Ramos (cell line): ENCODE results near the gene ANK3.

Source experiments
- in situ Hi-C: fragments of 300-500 bp; cut with MboI; formaldehyde crosslinking; loops from one replicate; pipeline ENCODE4 v1.14.3; 2022; ENCODE audit warnings: low sequenced_read_pairs; ENCODE audit not compliant: unreplicated experiment

Gene ANK3

DNA sequence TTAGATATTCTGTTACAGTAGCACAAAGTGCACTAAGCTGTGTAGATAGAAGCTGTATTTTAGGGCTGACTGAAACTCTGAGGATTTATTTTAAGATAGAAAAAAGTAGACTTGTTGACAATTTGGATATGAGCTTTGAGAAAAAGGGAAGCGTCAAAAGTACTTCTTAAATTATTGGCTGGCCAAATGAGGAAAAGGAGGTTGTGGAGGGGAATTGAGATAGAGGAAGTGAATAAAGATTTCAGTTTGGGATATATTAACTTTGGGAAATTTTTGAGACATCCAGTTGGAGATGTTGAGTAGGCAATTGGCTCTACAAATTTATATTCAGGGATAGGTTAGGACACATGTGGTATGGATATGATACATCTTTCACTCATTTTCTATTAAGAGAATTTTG, 409.3 kb downstream of the ANK3 start:
- in situ Hi-C loops = no loop called here

DNA sequence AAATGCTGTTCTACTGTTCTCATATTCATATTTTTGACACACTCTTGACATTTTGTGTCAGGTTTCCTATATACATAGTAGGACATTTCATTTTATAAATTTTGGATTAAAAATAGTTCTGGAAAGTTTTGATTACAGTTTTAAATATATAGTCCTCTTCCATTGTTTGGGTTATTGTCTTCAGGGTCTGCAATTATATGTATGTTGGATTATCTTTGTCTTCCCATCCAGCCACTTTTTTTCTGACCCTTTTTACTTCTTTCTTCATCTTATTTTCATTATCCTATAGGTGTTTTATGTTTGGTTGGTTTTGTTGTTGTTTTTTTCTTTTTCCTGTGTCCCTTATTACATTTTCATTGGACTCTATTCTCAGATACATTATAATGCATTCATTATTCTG, 412.2 kb downstream of the ANK3 start:
- in situ Hi-C loops = no loop called here

DNA sequence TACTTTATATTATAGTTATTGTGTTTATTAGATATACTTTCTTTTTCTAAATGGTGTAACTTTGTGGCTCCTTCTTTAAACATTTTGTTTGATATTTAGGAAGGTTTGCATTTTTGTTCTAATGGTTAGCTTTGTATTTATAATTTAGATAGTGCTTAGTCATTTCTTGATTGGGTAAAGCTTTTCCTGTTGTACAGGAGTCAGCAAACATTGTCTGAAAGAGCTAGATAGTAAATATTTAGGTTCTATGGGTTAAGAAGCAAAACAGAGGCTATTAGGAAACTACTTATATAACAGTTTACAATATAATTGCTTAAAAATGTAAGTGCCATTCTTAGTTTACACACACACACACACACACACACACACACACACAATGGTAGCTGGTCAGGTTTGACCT, 412.8 kb downstream of the ANK3 start:
- in situ Hi-C loops = no loop called here
